SK-N-SH (cell line): ENCODE measurements around the gene POPDC3. TPM values are rescaled to one million over a fixed set of nuclear protein-coding genes. Genes with fewer than 3 reads are reported as not detected.

Experiments used
- CTCF ChIA-PET: fragments of 300-600, 350-600 bp; formaldehyde crosslinking; extraction: SDS; loops from one replicate; lab custom pipeline; 2021; lab: Yijun Ruan, JAX
- POLR2A ChIA-PET: fragments of 350-600 bp; sonication (Branson Sonifier 250); formaldehyde crosslinking; extraction: SDS; loops from one replicate; lab custom pipeline; 2020; ENCODE audit warnings: antibody characterized with exemption, inconsistent platforms; lab: Yijun Ruan, JAX
- DNase-seq: peaks from one replicate; pipeline ENCODE4 v3.0.0; 2012
- H2AFZ ChIP-seq: fragments of 200-600 bp; sonication (generic); 2 replicates; pipeline ENCODE4 v1.8.1; 2016; ENCODE audit warnings: antibody characterized with exemption, mild to moderate bottlenecking, low read depth
- H3F3A ChIP-seq: fragments of 200-600 bp; sonication (generic); replicated peaks from 2 replicates; pipeline ENCODE3; 2016; ENCODE audit warnings: antibody characterized with exemption, mild to moderate bottlenecking; ENCODE audit not compliant: insufficient read depth
- H3K27ac ChIP-seq, 2 experiments: fragments of 200-500 bp in 1 of 2; fragments of 200-600 bp in 1 of 2; sonication (Bioruptor generic) in 1 of 2; sonication (generic), shearing (Covaris generic) in 1 of 2; 2 replicates each; pipeline versions ENCODE4 v1.5.1 to v1.6.1; 2014 to 2016; ENCODE audit warnings: low read depth in 2 of 2, inconsistent platforms in 1 of 2, low read length in 1 of 2, mild to moderate bottlenecking in 1 of 2, mixed read lengths in 1 of 2
- H3K27me3 ChIP-seq: fragments of 200-600 bp; sonication (generic), shearing (Covaris generic); 2 replicates; pipeline ENCODE4 v1.6.1; 2016; ENCODE audit warnings: mixed run types; ENCODE audit not compliant: insufficient read depth
- H3K36me3 ChIP-seq, 2 experiments: fragments of 200-500 bp in 1 of 2; fragments of 200-600 bp in 1 of 2; sonication (Bioruptor generic) in 1 of 2; sonication (generic) in 1 of 2; replicated peaks in 1 of 2; 2 replicates each; pipeline versions ENCODE3 to v1.5.1; 2014 to 2016; ENCODE audit warnings: low read length in 1 of 2, mild to moderate bottlenecking in 1 of 2; ENCODE audit not compliant: insufficient read depth in 2 of 2, control insufficient read depth in 1 of 2
- H3K4me1 ChIP-seq, 2 experiments: fragments of 200-500 bp in 1 of 2; fragments of 200-600 bp in 1 of 2; sonication (Bioruptor generic) in 1 of 2; sonication (generic), shearing (Covaris generic) in 1 of 2; 2 replicates each; pipeline versions ENCODE4 v1.5.1 to v1.6.1; 2014 to 2016; ENCODE audit warnings: low read depth in 1 of 2, low read length in 1 of 2, mixed run types in 1 of 2; ENCODE audit not compliant: insufficient read depth in 2 of 2, control insufficient read depth in 1 of 2
- H3K4me2 ChIP-seq: fragments of 200-600 bp; sonication (generic), shearing (Covaris generic); 2 replicates; pipeline ENCODE4 v1.6.1; 2017; ENCODE audit warnings: mixed run types
- H3K4me3 ChIP-seq, 2 experiments: fragments of 200-500 bp in 1 of 2; fragments of 200-600 bp in 1 of 2; sonication (Bioruptor generic) in 1 of 2; sonication (generic), shearing (Covaris generic) in 1 of 2; 2 replicates each; pipeline versions ENCODE4 v1.5.1 to v1.8.1; 2014 to 2016; ENCODE audit warnings: low read depth in 2 of 2, inconsistent platforms in 1 of 2, low read length in 1 of 2, mild to moderate bottlenecking in 1 of 2, mixed read lengths in 1 of 2, moderate library complexity in 1 of 2
- H3K79me2 ChIP-seq: fragments of 200-600 bp; sonication (generic); 2 replicates; pipeline ENCODE4 v1.8.1; 2017; ENCODE audit warnings: mild to moderate bottlenecking; ENCODE audit not compliant: insufficient read depth
- H3K9ac ChIP-seq: fragments of 200-600 bp; sonication (generic); 2 replicates; pipeline ENCODE4 v1.6.1; 2017; ENCODE audit warnings: mixed run types
- H3K9me2 ChIP-seq: fragments of 200-600 bp; sonication (generic); 2 replicates; pipeline ENCODE4 v1.6.1; 2017; ENCODE audit warnings: mixed run types
- H3K9me3 ChIP-seq: fragments of 200-600 bp; sonication (generic); 2 replicates; pipeline ENCODE4 v1.6.1; 2017; ENCODE audit warnings: mixed run types, mild to moderate bottlenecking, moderate library complexity
- H4K20me1 ChIP-seq: fragments of 200-600 bp; sonication (generic); 2 replicates; pipeline ENCODE4 v1.6.1; 2017; ENCODE audit warnings: mild to moderate bottlenecking, mixed run types; ENCODE audit not compliant: insufficient read depth
- CHD2 ChIP-seq: fragments of 150-350 bp; IDR thresholded peaks from 2 replicates; pipeline ENCODE4 v1.6.1; 2018; ENCODE audit warnings: low read length; ENCODE audit not compliant: partially characterized antibody
- FOSL2 ChIP-seq: IDR thresholded peaks from 2 replicates; pipeline ENCODE4 v1.4.0; 2012; ENCODE audit warnings: low read depth, mild to moderate bottlenecking, moderate library complexity, borderline replicate concordance
- FOXM1 ChIP-seq: IDR thresholded peaks from 2 replicates; pipeline ENCODE4 v1.4.0; 2012; ENCODE audit warnings: low read depth, mild to moderate bottlenecking
- GATA2 ChIP-seq: sonication (generic); formaldehyde crosslinking; IDR thresholded peaks from 2 replicates; pipeline ENCODE4 v1.5.0; 2020; ENCODE audit warnings: mild to moderate bottlenecking, missing genetic modification reagents
- IRF3 ChIP-seq: fragments of 150-350 bp; IDR thresholded peaks from 2 replicates; pipeline ENCODE4 v1.6.1; 2016; ENCODE audit warnings: mild to moderate bottlenecking, low read depth, low read length
- JUND ChIP-seq: IDR thresholded peaks from 2 replicates; pipeline ENCODE4 v1.4.0; 2012
- MAX ChIP-seq: IDR thresholded peaks from 2 replicates; pipeline ENCODE4 v1.4.0; 2012; ENCODE audit warnings: low read depth
- MXI1 ChIP-seq: IDR thresholded peaks from 2 replicates; pipeline ENCODE4 v1.6.1; 2012; ENCODE audit warnings: mild to moderate bottlenecking, low read depth, low read length, improper control_type of control experiment
- NRF1 ChIP-seq: IDR thresholded peaks from 2 replicates; pipeline ENCODE4 v1.6.1; 2012; ENCODE audit warnings: low read depth, mild to moderate bottlenecking, low read length
- RAD21 ChIP-seq: IDR thresholded peaks from 2 replicates; pipeline ENCODE4 v1.6.1; 2012; ENCODE audit warnings: mild to moderate bottlenecking, low read length
- RCOR1 ChIP-seq: fragments of 150-350 bp; IDR thresholded peaks from 2 replicates; pipeline ENCODE4 v1.6.1; 2017; ENCODE audit warnings: antibody characterized with exemption, low read length
- REST ChIP-seq: IDR thresholded peaks from 2 replicates; pipeline ENCODE4 v1.6.1; 2012; ENCODE audit warnings: mild to moderate bottlenecking, low read depth, low read length, moderate library complexity
- SIN3A ChIP-seq: IDR thresholded peaks from 2 replicates; pipeline ENCODE4 v1.6.1; 2012; ENCODE audit warnings: low read depth, mild to moderate bottlenecking, low read length, moderate library complexity, borderline replicate concordance
- TAF1 ChIP-seq: IDR thresholded peaks from 2 replicates; pipeline ENCODE4 v1.6.1; 2012; ENCODE audit warnings: low read depth, mild to moderate bottlenecking, low read length, moderate library complexity, borderline replicate concordance
- TCF12 ChIP-seq: IDR thresholded peaks from 2 replicates; pipeline ENCODE4 v1.4.0; 2012
- USF2 ChIP-seq: fragments of 150-350 bp; IDR thresholded peaks from 2 replicates; pipeline ENCODE4 v1.6.1; 2017; ENCODE audit warnings: antibody characterized with exemption, low read length, low read depth, borderline replicate concordance
- WGBS: methylation state at CpG from one replicate; pipeline ENCODE4 v1.1.6; 2017; ENCODE audit warnings: low lambda C conversion rate; 5-methylcytosine and 5-hydroxymethylcytosine counted together
- polyA plus RNA-seq, 3 experiments: library from polyadenylated mRNA; depleted of rRNA; stranded (reverse); fragments of >200 nt; gene quantifications; 2 replicates each; pipeline ENCODE4 v1.2.3, GENCODE V29; 2012
- TF ChIP-seq, protein P1 (sequence below): IDR thresholded peaks from 2 replicates; pipeline ENCODE4 v1.4.0; 2012; ENCODE audit warnings: low read depth, borderline replicate concordance
- TF ChIP-seq, protein P2 (sequence below): fragments of 200-600 bp; sonication (generic); IDR thresholded peaks from 2 replicates; pipeline ENCODE4 v1.6.1; 2017; ENCODE audit warnings: antibody characterized with exemption, mild to moderate bottlenecking, moderate library complexity

Gene POPDC3
- polyA plus RNA-seq, 1 of the 3 experiments (the other 2 are of a cell fraction): 19.0 TPM

- Histone ChIP-seq H3K79me2 (no peaks in the 10 kb centered on the region), H3K9me3 (no peaks in the 10 kb centered on the region), H3K9me2 (no peaks in the 10 kb centered on the region), H2AFZ (no peak overlapping the region), H4K20me1 (no peaks in the 10 kb centered on the region), H3K4me3 (no peak overlapping the region), H3K27ac (peak overlapping the region in 1 of 2 experiments; percentile 74; a peak in 2 of 4 replicates), H3K36me3 (no peaks in the 10 kb centered on the region), H3K27me3 (no peaks in the 10 kb centered on the region), H3K9ac (no peak overlapping the region), H3F3A (peaks cover 12% of the 10 kb centered on the region), H3K4me2 (0 out of 2 replicates have a peak overlapping the region, but pooled peaks have one; percentile 15), H3K4me1 (peaks cover 4 to 10% of the 10 kb centered on the region in 2 experiments; a peak in 2 of 4 replicates)
- POLR2A ChIA-PET: no interaction called here
- CTCF ChIA-PET: no interaction called here
- no peak for DNase-seq
- 72% methylated on average over 4 of the region's 4 CpGs for WGBS
- no peak for TF ChIP-seq FOSL2
- TF ChIP-seq, protein P1, sequence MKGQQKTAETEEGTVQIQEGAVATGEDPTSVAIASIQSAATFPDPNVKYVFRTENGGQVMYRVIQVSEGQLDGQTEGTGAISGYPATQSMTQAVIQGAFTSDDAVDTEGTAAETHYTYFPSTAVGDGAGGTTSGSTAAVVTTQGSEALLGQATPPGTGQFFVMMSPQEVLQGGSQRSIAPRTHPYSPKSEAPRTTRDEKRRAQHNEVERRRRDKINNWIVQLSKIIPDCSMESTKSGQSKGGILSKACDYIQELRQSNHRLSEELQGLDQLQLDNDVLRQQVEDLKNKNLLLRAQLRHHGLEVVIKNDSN: peak; percentile 40; the same call in 1 of the 2 replicates
Observed at GRCh38 chr6:105204768-105205167, 25.0 kb upstream of the POPDC3 start.

DNA sequence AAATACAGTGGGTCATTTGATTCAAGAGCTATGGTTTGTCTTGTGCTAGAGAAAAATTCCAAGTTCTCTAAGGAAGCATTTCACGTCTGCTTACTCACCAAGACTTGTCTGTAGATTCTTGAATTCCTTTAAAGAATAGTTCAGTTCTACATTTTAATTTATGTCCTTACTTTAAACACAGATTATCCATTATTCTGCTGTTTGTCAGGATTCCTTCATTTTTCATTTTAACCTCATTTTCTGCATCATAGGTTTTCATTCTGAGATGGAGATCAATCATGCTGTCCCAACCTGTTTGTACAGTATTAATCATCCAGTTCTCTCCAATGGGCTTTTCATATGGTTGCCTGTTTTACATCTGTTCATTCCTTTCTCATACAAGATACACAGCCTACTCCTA lies 24.5 kb upstream of the POPDC3 start:
- Histone ChIP-seq H3F3A (peaks cover 12% of the 10 kb centered on the region), H3K27ac (peak overlapping the region in 1 of 2 experiments; percentile 74; a peak in 2 of 4 replicates), H3K4me3 (no peak overlapping the region), H2AFZ (peak overlapping the region; percentile 23; the same call in 1 of the 2 replicates), H3K9me2 (no peaks in the 10 kb centered on the region), H3K9ac (no peak overlapping the region), H3K79me2 (no peaks in the 10 kb centered on the region), H3K9me3 (no peaks in the 10 kb centered on the region), H4K20me1 (no peaks in the 10 kb centered on the region), H3K4me1 (peaks cover 4 to 7% of the 10 kb centered on the region in 2 experiments; a peak in 3 of 4 replicates), H3K4me2 (0 out of 2 replicates have a peak overlapping the region, but pooled peaks have one; percentile 15), H3K27me3 (no peaks in the 10 kb centered on the region), H3K36me3 (no peaks in the 10 kb centered on the region)
- ChIA-PET POLR2A (no interaction called here), CTCF (no interaction called here)
- DNase-seq: no peak
- 31% methylated on average over 1 of the region's 1 CpG for WGBS
- TF ChIP-seq TCF12: peak; percentile 75
- TF ChIP-seq TAF1: no peak
- no peak for TF ChIP-seq RAD21
- no peak for TF ChIP-seq FOSL2
- TF ChIP-seq MXI1: no peak
- no peak for TF ChIP-seq MAX
- TF ChIP-seq REST: no peak
- no peak for TF ChIP-seq RCOR1
- TF ChIP-seq CHD2: no peak
- peak; percentile 37; the same call in 1 of the 2 replicates for TF ChIP-seq JUND
- TF ChIP-seq GATA2: no peak
- no peak for TF ChIP-seq NRF1
- TF ChIP-seq SIN3A: no peak
- TF ChIP-seq, protein P2, sequence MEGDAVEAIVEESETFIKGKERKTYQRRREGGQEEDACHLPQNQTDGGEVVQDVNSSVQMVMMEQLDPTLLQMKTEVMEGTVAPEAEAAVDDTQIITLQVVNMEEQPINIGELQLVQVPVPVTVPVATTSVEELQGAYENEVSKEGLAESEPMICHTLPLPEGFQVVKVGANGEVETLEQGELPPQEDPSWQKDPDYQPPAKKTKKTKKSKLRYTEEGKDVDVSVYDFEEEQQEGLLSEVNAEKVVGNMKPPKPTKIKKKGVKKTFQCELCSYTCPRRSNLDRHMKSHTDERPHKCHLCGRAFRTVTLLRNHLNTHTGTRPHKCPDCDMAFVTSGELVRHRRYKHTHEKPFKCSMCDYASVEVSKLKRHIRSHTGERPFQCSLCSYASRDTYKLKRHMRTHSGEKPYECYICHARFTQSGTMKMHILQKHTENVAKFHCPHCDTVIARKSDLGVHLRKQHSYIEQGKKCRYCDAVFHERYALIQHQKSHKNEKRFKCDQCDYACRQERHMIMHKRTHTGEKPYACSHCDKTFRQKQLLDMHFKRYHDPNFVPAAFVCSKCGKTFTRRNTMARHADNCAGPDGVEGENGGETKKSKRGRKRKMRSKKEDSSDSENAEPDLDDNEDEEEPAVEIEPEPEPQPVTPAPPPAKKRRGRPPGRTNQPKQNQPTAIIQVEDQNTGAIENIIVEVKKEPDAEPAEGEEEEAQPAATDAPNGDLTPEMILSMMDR: no peak
- TF ChIP-seq IRF3: no peak
- TF ChIP-seq USF2: no peak
- TF ChIP-seq FOXM1: no peak
